HG03103 (cell line): ENCODE results near the gene CDC42BPG.
"Not testable (repeated sequence)": the region's sequence is repeated elsewhere in the genome, so short reads cannot be mapped to it uniquely, and the experiment has no call there.

ENCODE experiments used
- ATAC-seq: cut with Tn5 transposase; IDR thresholded peaks from one replicate; pipeline ENCODE4 v1.9.1; 2021; ENCODE audit warnings: low read depth; ENCODE audit not compliant: unreplicated experiment

The CDC42BPG gene

GRCh38 chr11:64838600-64839334, 5.7 kb downstream of the CDC42BPG start:
- ATAC-seq = no peak

DNA sequence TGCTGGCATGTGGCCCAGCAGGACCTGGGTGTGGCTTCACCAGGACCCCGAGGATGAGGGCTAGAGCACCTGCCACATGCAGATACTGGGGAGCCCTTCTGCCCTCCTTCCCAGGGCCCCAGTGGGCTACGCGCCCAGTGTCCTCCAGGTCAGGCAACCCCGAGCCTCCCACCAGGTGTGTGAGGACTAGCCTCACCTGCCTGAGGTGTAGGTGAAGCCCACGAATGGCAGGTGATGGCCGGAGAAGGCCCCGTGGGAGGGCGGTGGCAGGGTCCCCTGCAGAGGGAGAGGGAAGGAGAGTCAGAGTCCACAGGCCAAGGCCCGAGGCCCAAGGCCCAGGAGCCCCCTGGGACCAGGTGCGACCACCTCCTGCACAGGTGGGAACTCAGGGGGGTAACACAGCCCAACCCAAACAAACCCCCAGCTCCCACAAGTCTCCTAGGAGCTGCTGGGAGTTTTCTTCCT, 6.5 kb downstream of the CDC42BPG start:
- no peak for ATAC-seq

DNA sequence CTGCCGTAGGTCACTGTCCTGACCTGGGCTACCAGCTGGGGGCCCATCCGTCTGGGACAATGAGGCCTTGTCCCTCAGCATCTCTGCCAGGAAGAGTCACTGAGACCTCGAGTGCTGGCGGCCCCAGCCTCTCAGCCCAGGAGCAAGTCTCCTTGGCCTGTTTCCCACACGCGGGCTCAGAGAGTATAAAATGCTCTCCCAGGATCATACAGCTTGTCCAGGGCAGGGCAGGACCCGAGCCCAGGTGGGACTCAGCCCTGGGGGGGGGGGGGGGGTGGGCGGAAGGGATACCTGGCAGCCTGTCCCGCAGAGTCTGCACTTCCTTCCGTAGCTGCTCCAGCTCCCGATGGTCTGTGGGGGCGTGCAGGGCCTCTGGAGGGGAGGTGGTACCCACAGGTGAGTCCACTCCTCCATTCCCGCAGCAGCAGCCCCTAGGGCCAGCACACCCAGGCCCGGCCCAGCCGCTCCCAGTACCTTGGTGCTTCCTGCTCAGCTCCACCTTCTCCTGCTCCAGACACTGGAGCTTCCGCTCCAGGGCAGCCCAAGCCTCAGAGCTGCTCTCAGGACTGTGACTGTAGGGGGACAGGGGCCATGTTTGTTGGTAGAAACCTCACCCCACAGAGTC, 7.9 kb downstream of the CDC42BPG start:
- no peak for ATAC-seq

- no peak for ATAC-seq
Measured at GRCh38 chr11:64835616-64836447, 8.6 kb downstream of the CDC42BPG start.

- ATAC-seq = no peak
Measured at GRCh38 chr11:64834723-64835615, 9.5 kb downstream of the CDC42BPG start.

- ATAC-seq = no peak
Measured at GRCh38 chr11:64834031-64834722, 10.3 kb downstream of the CDC42BPG start.

- no peak for ATAC-seq
Measured at GRCh38 chr11:64833509-64833908, 10.9 kb downstream of the CDC42BPG start.

GRCh38 chr11:64833198-64833502, 11.3 kb downstream of the CDC42BPG start:
- ATAC-seq = no peak

DNA sequence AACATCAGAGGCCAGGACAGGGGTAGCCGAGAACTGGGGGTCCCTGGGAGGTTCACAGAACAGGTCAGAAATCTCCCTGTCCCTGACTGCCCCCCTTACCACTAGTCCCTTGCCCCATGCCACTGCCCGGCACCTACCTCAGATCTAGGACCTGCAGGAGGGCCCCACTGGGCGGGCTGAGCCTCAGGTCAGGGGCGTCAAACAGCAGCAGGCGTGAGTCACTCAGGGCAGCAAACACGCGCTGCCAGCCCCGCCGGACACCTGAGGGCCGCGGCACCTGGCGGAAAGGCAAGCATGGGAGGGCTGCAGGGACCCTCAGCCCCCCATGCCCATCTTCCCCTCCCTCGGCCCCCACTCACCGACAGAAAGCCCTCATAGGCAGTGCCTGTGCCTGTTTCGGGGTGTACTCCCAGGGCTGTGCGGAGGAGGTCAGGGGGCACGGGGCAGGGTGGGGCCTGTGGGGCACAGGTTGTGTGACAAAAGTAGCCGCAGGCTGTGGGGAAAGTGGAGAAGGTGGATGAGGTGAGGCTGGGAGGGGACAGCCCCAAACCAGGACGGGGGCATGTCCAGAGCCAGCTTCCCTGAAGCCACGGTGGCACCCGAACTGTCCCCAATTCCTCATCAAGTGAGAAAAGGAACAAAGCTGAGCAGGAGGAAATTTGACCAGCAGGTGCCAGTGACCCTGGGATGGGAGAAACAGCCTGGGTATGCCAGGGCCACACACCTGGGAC, 11.8 kb downstream of the CDC42BPG start:
- ATAC-seq = no peak

- ATAC-seq = no peak
Measured at GRCh38 chr11:64831411-64831891, 13.0 kb downstream of the CDC42BPG start.

DNA sequence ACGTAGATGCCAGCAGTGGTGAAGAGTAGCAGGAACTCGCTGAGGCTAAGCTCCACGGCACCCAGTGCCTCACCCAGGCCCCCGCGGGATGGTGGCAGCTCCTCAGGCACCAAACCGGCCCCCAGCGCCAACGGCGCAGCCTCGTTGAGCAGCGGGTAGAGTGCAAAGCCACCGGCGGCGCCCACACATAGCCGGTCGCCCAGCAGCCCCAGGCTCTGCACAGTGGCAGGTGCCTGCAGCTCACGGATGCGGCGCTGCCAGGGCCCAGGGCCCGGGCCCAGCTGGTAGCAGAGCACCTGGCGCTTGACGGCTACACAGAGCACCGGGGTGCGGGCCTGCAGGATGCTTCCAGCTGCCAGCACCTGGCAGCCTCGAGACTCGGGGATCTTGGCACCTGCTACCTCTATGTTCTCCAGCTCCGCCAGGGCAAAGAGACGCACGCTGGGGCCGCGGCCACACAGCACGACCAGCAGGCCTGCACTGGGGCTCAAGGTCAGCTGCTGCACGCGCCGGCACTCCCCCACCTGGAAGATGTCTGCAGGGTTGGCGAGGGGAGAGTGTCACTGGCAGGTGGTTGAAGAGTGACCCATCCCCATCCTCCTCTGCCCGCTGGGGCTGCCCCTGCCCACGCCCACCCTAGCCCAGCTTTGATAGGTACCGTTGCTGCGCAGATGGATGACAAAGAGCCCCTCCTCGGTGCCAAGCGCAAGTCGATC, 14.8 kb downstream of the CDC42BPG start:
- ATAC-seq = no peak

DNA sequence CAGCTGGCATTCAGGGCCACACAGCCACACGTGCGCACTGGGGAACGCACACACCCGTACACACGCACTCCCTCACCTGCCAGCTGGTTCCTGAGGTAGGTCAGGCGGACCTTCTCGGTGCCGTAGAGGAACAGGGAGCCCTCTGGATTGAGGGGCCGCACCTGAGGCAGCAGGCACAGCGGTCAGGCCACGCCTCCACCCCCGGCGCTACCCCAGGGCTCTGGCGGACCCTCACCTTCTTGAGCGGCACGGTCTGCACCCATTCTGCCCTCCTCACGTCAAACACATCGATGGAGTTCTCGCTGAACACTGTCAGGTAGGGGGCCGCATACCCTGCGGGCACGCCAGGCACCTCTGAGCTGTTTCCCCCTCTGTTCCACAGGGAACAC, 17.0 kb downstream of the CDC42BPG start:
- ATAC-seq = no peak

DNA sequence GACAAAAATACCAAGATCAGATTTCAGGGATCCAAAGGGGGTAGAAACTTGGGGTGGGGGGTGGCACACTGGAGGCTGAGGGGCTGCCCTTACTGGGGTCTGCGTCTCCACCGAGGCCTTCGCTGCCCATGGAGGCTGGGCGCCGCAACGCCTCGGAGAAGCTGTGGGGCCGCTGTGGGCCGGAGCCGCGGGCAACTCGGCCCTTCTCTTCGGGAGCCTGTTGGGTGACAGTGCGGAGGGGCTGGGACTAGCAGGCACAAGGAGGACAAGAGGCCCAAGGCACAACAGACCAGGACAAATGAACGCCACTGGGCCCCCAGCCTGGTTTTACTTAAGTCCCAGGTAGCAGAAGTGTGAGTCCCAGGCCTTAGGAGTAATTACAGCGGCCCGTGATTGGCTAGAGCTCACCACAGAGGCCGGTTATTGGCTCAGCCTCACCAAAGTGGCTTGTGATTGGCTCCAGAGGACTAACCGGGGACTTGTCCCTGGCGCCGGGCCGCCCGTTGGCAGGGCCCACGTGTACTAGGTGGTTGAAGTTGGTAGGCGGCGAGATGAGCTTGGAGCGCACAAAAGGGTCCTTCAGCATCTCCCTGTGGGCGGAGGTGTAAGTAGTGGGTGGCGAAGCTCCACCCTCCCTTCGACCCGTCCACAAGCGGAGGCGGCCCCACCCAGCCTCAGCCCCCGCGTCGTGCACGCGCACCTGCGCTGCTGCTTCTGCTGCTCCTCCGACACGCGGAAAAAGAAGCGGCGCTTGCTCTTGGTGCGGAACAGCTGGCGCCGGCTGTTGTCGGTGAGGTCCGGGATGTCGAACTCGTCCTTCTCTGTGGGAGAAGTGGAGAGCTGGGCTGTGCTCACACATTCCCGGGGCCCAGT, 17.6 kb downstream of the CDC42BPG start:
- no peak for ATAC-seq

GRCh38 chr11:64826062-64826461, 18.4 kb downstream of the CDC42BPG start:
- ATAC-seq = no peak

DNA sequence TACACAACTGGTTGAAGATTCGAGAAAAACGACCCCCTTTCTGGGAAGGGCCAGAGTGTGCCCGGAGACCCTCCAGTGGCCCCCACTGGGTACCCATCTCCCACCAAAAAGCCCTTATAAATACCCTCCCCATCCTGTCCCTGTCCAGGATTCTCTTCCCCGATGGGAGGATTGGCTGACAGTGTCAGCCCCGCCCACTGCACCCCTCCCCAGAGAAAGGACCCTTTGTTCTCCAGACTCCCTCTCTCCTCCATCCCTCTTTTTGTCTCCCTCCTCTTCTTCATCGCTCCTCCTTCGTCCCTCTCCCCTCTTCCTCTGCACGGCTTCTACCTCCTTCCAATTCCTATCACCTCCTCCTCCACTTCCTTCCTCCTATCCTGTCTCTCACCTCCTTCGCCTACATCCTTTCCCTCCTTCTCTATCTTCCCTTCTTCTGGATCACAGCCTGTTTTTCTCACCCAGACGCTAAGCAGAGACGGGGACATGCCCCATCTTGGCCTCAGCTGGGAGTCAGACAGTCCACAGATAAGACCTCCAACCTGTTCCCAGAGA, 20.8 kb downstream of the CDC42BPG start:
- ATAC-seq = no peak

GRCh38 chr11:64817476-64817875, 27.0 kb downstream of the CDC42BPG start:
- no peak for ATAC-seq

- ATAC-seq = not testable (repeated sequence)
Measured at GRCh38 chr11:64815433-64815832, 29.0 kb downstream of the CDC42BPG start.
